Activated T-cell treated with anti-CD3 and anti-CD28 coated beads, Interleukin-2, amount 50 U/mL, for 48 hours (primary cell): ENCODE measurements around the gene ANLN.
"Not testable (repeated sequence)": the region's sequence is repeated elsewhere in the genome, so short reads cannot be mapped to it uniquely, and the experiment has no call there.

Experiments used
- DNase-seq, 2 experiments: peaks; one replicate each; pipeline ENCODE4 v3.0.0-alpha.2; 2020

The ANLN gene

GRCh38 chr7:36473454-36474282, 84.0 kb downstream of the ANLN start:
- peak; percentile 66 to 68 for DNase-seq

- peak; percentile 38 for DNase-seq
These were observed 84.8 kb downstream of the ANLN start for GRCh38 chr7:36474283-36475010.

GRCh38 chr7:36475011-36475342, 85.3 kb downstream of the ANLN start:
- DNase-seq, result no peak

GRCh38 chr7:36475381-36475780, 85.7 kb downstream of the ANLN start:
- DNase-seq, result peak; percentile 37 to 38

- DNase-seq, result no peak
These were observed 89.1 kb downstream of the ANLN start for GRCh38 chr7:36478745-36479144.

GRCh38 chr7:36483853-36484252, 94.2 kb downstream of the ANLN start:
- not testable (repeated sequence) for DNase-seq

GRCh38 chr7:36484265-36484664, 94.6 kb downstream of the ANLN start:
- DNase-seq, result no peak

- no peak for DNase-seq
These were observed 96.7 kb downstream of the ANLN start for GRCh38 chr7:36486336-36486735.

- no peak for DNase-seq
These were observed 98.2 kb downstream of the ANLN start for GRCh38 chr7:36487756-36488336.

GRCh38 chr7:36488672-36489071, 99.0 kb downstream of the ANLN start:
- not testable (repeated sequence) for DNase-seq

- no peak for DNase-seq
These were observed 100.8 kb downstream of the ANLN start for GRCh38 chr7:36490419-36490830.

- DNase-seq, result no peak
These were observed 101.7 kb downstream of the ANLN start for GRCh38 chr7:36491317-36491716.

GRCh38 chr7:36496576-36496975, 106.9 kb downstream of the ANLN start:
- DNase-seq, result no peak

- DNase-seq, result not testable (repeated sequence)
These were observed 107.5 kb downstream of the ANLN start for GRCh38 chr7:36497176-36497575.

GRCh38 chr7:36497775-36498174, 108.1 kb downstream of the ANLN start:
- no peak for DNase-seq
